ENCODE data around the gene GLS. TPM values are rescaled to one million over a fixed set of nuclear protein-coding genes. Genes with fewer than 3 reads are reported as not detected.

GLS gene
- total RNA-seq, 4 donors from 2014 or later = 175 to 274 (median 197) TPM

DNA sequence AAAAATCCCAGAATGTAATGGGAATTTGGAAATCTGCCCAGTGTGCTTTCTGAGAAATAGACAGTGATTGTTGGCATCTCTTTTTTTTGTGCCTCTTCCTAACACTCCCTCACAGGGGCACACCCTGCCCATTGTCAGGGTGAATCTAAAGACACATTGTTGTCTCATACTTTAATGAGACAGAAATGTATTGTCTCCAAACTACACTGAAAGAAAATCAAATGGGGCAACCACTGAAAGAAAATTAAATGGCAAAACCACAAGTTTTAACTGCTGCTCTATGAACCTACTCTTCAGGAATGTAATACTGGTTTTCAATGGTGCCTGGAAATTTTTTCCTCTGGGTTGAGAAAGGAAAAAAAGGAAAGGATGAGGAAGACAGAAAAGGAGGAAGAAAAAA lies 43.2 kb upstream of the GLS start:
- no peaks in the 10 kb centered on the region for H3K36me3 ChIP-seq
- intact Hi-C loops (cut with DNase I) = no loop called here
- no peaks in the 10 kb centered on the region for H3K27me3 ChIP-seq
- H3K4me3 ChIP-seq (replicated peaks in 1 of 3) = no peak overlapping the region
- peaks cover 13 to 19% of the 10 kb centered on the region in 2 donors for H3K4me1 ChIP-seq
- H3K9me3 ChIP-seq = no peaks in the 10 kb centered on the region
- no peak overlapping the region for H3K27ac ChIP-seq
- TF ChIP-seq, protein P1, sequence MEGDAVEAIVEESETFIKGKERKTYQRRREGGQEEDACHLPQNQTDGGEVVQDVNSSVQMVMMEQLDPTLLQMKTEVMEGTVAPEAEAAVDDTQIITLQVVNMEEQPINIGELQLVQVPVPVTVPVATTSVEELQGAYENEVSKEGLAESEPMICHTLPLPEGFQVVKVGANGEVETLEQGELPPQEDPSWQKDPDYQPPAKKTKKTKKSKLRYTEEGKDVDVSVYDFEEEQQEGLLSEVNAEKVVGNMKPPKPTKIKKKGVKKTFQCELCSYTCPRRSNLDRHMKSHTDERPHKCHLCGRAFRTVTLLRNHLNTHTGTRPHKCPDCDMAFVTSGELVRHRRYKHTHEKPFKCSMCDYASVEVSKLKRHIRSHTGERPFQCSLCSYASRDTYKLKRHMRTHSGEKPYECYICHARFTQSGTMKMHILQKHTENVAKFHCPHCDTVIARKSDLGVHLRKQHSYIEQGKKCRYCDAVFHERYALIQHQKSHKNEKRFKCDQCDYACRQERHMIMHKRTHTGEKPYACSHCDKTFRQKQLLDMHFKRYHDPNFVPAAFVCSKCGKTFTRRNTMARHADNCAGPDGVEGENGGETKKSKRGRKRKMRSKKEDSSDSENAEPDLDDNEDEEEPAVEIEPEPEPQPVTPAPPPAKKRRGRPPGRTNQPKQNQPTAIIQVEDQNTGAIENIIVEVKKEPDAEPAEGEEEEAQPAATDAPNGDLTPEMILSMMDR (IDR thresholded peaks at IDR 0.05) = no peak
- TF ChIP-seq POLR2A (IDR thresholded peaks at IDR 0.05) = no peak
- no peak for DNase-seq

DNA sequence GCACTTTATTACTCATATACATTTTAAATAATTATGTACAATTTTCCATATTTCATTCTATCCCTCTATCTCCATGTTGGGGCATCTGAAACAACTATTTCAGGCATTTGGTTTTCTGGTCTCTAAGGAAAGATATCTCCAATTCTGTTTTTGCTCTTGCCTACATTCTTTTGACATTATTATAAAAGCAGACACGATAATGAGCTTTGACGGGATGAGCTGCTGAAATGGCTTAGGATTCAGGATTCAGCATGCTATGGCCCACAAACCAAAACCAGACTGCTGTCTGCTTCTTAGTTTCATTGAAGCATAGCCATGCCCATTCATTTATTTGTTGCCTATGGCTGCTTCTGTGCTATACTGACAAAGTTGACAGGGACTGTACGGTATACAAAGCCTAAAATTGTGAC lies 42.7 kb upstream of the GLS start:
- 87 to 95% methylated on average over 3 of the region's 3 CpGs for WGBS, 2 donors
- intact Hi-C loops (cut with DNase I) = no loop called here

DNA sequence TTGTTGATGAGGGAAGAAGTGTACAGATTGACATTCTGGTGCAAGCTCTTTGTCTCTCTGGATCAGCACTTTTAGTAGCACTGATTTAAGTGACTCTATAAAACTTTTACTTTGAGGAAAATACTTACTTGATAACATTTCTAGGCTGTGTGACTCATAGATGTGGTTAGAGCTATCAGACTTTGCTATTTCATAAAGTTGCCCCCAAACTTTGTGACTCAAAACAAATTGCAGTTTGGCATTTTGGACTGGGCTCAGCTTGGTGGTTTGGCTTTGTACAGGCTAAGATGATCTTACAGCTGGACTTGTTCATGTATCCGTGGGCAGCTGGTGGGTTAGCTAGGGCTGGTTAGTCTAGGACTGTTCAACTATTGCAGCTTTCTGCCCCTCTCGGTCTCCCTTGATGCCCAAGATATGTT lies 42.1 kb upstream of the GLS start:
- TF ChIP-seq POLR2A (IDR thresholded peaks at IDR 0.05) = no peak
- no peak overlapping the region for H3K27ac ChIP-seq
- DNase-seq = no peak
- intact Hi-C loops (cut with DNase I) = no loop called here
- H3K9me3 ChIP-seq = no peaks in the 10 kb centered on the region
- peaks cover 13 to 19% of the 10 kb centered on the region in 2 donors for H3K4me1 ChIP-seq
- H3K4me3 ChIP-seq (replicated peaks in 1 of 3) = no peak overlapping the region
- H3K36me3 ChIP-seq = no peaks in the 10 kb centered on the region
- 89 to 96% methylated on average over 2 of the region's 2 CpGs for WGBS, 2 donors
- H3K27me3 ChIP-seq = no peaks in the 10 kb centered on the region

More for the DNA sequence above, 42.7 kb upstream of the GLS start:
- H3K4me1 ChIP-seq = peaks cover 13 to 19% of the 10 kb centered on the region in 2 donors
- DNase-seq = no peak
- TF ChIP-seq, protein P1 (IDR thresholded peaks at IDR 0.05) = no peak
- TF ChIP-seq POLR2A (IDR thresholded peaks at IDR 0.05) = no peak
- H3K9me3 ChIP-seq = no peaks in the 10 kb centered on the region
- H3K27ac ChIP-seq = no peak overlapping the region
- no peaks in the 10 kb centered on the region for H3K36me3 ChIP-seq
- H3K4me3 ChIP-seq (replicated peaks in 1 of 3) = no peak overlapping the region
- H3K27me3 ChIP-seq = no peaks in the 10 kb centered on the region

DNA sequence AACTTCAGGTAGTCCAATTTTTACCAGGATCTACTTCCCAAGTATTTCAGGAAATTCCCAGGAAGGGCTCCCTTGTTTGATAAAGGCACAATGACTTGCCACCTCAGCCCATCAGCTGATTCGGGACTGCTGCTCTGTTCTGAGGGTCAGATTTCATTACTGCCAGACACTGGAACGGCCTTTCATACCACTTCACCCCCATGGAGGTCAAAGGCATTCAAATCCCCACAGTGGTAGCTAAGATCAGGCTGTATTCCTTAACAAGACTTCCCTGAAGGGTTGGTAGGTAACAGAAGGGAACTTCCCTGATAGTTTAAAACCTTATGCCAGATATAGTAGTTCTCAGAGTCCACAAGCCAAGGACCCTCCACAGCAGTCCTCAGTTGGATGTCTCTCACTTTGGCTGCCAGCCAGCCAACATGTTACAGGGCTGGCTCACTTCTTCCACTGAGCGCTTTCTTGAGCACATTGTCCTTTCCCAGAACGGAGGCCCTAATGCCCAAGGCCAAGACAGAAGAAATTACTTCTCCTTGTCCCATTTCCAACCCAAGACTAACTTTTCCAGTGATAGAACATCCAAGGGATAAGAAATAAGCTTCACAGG lies 40.0 kb upstream of the GLS start:
- Histone ChIP-seq H3K4me1 (peaks cover 9 to 12% of the 10 kb centered on the region in 2 donors), H3K27me3 (no peaks in the 10 kb centered on the region), H3K36me3 (no peaks in the 10 kb centered on the region), H3K4me3 (replicated peaks in 1 of 3) (no peak overlapping the region), H3K27ac (no peak overlapping the region), H3K9me3 (no peaks in the 10 kb centered on the region)
- peak; percentile 74 to 83 for DNase-seq
- intact Hi-C loops (cut with DNase I) = loop anchor here (10.0 kb wide), 1 partner anchor 144 kb away; no protein-coding TSS in a partner anchor
- TF ChIP-seq, protein P1 (IDR thresholded peaks at IDR 0.05) = no peak
- 42 to 63% methylated on average over 4 of the region's 4 CpGs for WGBS, 2 donors

DNA sequence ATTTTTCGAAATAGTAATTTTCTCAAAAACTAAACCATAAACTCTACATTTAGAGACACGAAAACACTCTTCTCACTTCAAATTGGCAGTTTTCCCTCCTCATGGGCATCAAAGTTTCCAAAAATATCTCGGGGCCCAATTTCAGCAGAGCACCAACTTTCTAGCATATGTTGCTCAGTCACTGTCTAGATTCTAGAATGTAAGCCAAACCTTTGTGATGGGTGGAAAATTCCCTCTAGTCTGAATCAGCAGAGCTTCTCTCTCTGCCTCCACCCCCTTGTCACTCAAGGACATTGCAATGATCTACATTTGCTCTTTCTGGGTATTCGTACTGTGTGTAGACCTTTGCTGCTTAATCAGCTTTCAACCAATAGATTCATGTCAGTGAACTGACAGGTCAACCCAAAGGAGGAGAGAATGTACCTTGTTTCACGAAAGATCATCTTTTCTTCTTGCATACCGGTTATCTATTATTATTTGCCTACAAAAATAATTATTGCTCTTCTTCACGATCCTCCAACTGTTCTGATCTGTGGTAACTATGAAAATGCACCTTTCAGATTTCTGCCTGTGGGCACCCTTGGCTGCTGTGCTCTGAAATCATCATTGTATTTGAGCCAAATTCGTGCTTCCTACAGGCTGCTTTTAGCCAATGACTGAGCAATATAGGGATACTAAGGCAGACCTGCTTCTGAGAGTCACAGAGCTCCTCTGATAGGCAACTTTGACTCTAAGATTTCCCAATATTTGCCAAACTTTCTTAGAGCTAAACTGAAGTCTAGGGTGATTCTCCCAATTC lies 38.7 kb upstream of the GLS start:
- TF ChIP-seq, protein P1 (IDR thresholded peaks at IDR 0.05) = no peak
- no peak for TF ChIP-seq POLR2A (IDR thresholded peaks at IDR 0.05)
- Histone ChIP-seq H3K36me3 (no peaks in the 10 kb centered on the region), H3K9me3 (no peaks in the 10 kb centered on the region), H3K4me1 (peaks cover 17 to 20% of the 10 kb centered on the region in 2 donors), H3K4me3 (replicated peaks in 1 of 3) (no peak overlapping the region), H3K27me3 (no peaks in the 10 kb centered on the region), H3K27ac (no peak overlapping the region)
- WGBS, 2 donors = 92% methylated on average over 8 of the region's 8 CpGs
- DNase-seq = no peak
- intact Hi-C loops (cut with DNase I) = loop anchor here (10.0 kb wide), 1 partner anchor 143 kb away; no protein-coding TSS in a partner anchor

Measured in thyroid gland (tissue), 4 donors.